Measurements from ENCODE around the gene SERPINB6.

- TF ChIP-seq CTCF (conservative IDR thresholded peaks at IDR 0.05; ENCODE audit: low read length): no peak
- no peak for TF ChIP-seq EZH2phosphoT487 (IDR thresholded peaks at IDR 0.05; ENCODE audit: borderline replicate concordance, low read depth, low read length)
Observed at GRCh38 chr6:2918936-2919335, 52.4 kb downstream of the SERPINB6 start.

Data from OCI-LY7 (cell line).